ENCODE results near the gene SRGAP1.
A peak's percentile ranks its signal among the peaks of the same experiment; 100 is the strongest.

The SRGAP1 gene

GRCh38 chr12:63967358-63968145, 123.1 kb downstream of the SRGAP1 start:
- TF ChIP-seq, protein P1, sequence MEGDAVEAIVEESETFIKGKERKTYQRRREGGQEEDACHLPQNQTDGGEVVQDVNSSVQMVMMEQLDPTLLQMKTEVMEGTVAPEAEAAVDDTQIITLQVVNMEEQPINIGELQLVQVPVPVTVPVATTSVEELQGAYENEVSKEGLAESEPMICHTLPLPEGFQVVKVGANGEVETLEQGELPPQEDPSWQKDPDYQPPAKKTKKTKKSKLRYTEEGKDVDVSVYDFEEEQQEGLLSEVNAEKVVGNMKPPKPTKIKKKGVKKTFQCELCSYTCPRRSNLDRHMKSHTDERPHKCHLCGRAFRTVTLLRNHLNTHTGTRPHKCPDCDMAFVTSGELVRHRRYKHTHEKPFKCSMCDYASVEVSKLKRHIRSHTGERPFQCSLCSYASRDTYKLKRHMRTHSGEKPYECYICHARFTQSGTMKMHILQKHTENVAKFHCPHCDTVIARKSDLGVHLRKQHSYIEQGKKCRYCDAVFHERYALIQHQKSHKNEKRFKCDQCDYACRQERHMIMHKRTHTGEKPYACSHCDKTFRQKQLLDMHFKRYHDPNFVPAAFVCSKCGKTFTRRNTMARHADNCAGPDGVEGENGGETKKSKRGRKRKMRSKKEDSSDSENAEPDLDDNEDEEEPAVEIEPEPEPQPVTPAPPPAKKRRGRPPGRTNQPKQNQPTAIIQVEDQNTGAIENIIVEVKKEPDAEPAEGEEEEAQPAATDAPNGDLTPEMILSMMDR (IDR thresholded peaks at IDR 0.05; ENCODE audit: low read depth, low read length, missing control alignments): no peak
- in situ Hi-C loops (cut with HindIII; ENCODE audit: low sequenced_read_pairs): no loop called here
- DNase-seq (ENCODE audit: low read depth): peak; percentile 46
- H3K4me3 ChIP-seq (ENCODE audit: low read depth, low read length): no peak overlapping the region

GRCh38 chr12:63968673-63969072, 124.2 kb downstream of the SRGAP1 start:
- TF ChIP-seq, protein P1 (IDR thresholded peaks at IDR 0.05; ENCODE audit: low read depth, low read length, missing control alignments): no peak

GRCh38 chr12:63976902-63977395, 132.4 kb downstream of the SRGAP1 start:
- TF ChIP-seq, protein P1 (IDR thresholded peaks at IDR 0.05; ENCODE audit: low read depth, low read length, missing control alignments): no peak
- H3K4me3 ChIP-seq (ENCODE audit: low read depth, low read length): no peak overlapping the region
- DNase-seq (ENCODE audit: low read depth): no peak
- in situ Hi-C loops (cut with HindIII; ENCODE audit: low sequenced_read_pairs): no loop called here

More at GRCh38 chr12:63968673-63969072, 124.2 kb downstream of the SRGAP1 start:
- H3K4me3 ChIP-seq (ENCODE audit: low read depth, low read length): no peak overlapping the region
- in situ Hi-C loops (cut with HindIII; ENCODE audit: low sequenced_read_pairs): no loop called here
- DNase-seq (ENCODE audit: low read depth): no peak

DNA sequence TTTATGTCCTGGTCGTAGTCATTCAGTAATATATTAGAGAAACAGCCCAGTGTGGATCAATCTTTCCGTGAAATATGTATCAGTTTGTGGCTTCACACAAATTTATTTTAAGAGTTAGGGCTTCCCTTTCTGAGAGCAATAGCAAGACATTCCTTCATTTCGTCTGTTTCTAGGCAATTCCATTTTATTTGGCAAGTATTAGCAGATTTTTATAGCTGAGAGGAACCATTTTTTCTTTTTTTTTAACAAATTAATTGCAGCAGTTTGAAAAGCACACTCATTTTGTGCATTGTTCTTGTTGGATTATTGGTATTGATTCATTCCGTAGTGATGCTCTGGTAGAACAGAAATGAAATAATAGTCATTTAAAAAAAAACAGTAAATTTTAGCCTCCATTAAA, 132.9 kb downstream of the SRGAP1 start:
- no peak overlapping the region for H3K4me3 ChIP-seq (ENCODE audit: low read depth, low read length)
- no peak for DNase-seq (ENCODE audit: low read depth)
- TF ChIP-seq, protein P1 (IDR thresholded peaks at IDR 0.05; ENCODE audit: low read depth, low read length, missing control alignments): no peak
- in situ Hi-C loops (cut with HindIII; ENCODE audit: low sequenced_read_pairs): no loop called here

GRCh38 chr12:63978519-63978918, 134.0 kb downstream of the SRGAP1 start:
- in situ Hi-C loops (cut with HindIII; ENCODE audit: low sequenced_read_pairs): no loop called here
- TF ChIP-seq, protein P1 (IDR thresholded peaks at IDR 0.05; ENCODE audit: low read depth, low read length, missing control alignments): no peak
- DNase-seq (ENCODE audit: low read depth): peak; percentile 31
- no peak overlapping the region for H3K4me3 ChIP-seq (ENCODE audit: low read depth, low read length)

DNA sequence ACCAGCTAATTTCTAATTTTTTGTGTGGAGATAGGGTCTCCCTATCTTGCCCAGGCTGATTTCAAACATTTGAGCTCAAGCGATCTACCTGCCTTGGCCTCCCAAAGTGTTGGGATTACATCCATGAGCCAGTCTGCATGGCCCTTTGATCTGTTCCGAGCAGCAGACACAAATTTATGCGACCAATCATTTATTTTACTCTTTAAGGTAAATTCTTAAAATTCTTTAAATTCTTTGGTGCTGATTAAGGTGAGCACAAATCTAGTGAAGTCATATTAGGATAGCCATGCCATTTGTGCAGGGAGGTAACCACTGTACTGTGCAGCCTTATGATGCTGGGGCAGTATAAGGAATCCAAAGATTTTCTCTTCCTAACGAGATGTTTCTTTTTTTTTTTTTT, 135.7 kb downstream of the SRGAP1 start:
- TF ChIP-seq, protein P1 (IDR thresholded peaks at IDR 0.05; ENCODE audit: low read depth, low read length, missing control alignments): no peak
- in situ Hi-C loops (cut with HindIII; ENCODE audit: low sequenced_read_pairs): no loop called here

More for the DNA sequence above, 135.7 kb downstream of the SRGAP1 start:
- H3K4me3 ChIP-seq (ENCODE audit: low read depth, low read length): no peak overlapping the region
- no peak for DNase-seq (ENCODE audit: low read depth)

Measured in astrocyte of the cerebellum (primary cell).